Loucy (cell line): ENCODE results near the gene USHBP1.

Experiments
- H2AFZ ChIP-seq: fragments of 200-600 bp; sonication (generic); 2 replicates; pipeline ENCODE4 v1.6.0; 2016; ENCODE audit warnings: antibody characterized with exemption, mild to moderate bottlenecking, low read length, moderate library complexity
- H3F3A ChIP-seq: fragments of 200-600 bp; 2 replicates; pipeline ENCODE4 v1.6.0; 2016; ENCODE audit warnings: antibody characterized with exemption, low read depth, mild to moderate bottlenecking
- H3K27me3 ChIP-seq: fragments of 200-600 bp; sonication (generic); 2 replicates; pipeline ENCODE4 v1.6.1; 2014; ENCODE audit warnings: low read length, mild to moderate bottlenecking; ENCODE audit not compliant: insufficient read depth, poor library complexity, severe bottlenecking
- H3K36me3 ChIP-seq: fragments of 200-600 bp; sonication (generic); 2 replicates; pipeline ENCODE4 v1.6.1; 2016; ENCODE audit warnings: low read length; ENCODE audit not compliant: insufficient read depth
- H3K4me1 ChIP-seq: fragments of 200-600 bp; sonication (generic); 2 replicates; pipeline ENCODE4 v1.5.1; 2014; ENCODE audit warnings: low read length, mild to moderate bottlenecking; ENCODE audit not compliant: insufficient read depth, poor library complexity, severe bottlenecking
- H3K4me2 ChIP-seq: fragments of 200-600 bp; sonication (generic); 2 replicates; pipeline ENCODE4 v1.6.0; 2014; ENCODE audit warnings: antibody characterized with exemption, low read length, low read depth, mild to moderate bottlenecking; ENCODE audit not compliant: poor library complexity, severe bottlenecking
- H3K4me3 ChIP-seq: fragments of 200-600 bp; sonication (generic); 2 replicates; pipeline ENCODE4 v1.5.1; 2014; ENCODE audit warnings: low read length, mild to moderate bottlenecking, mixed read lengths; ENCODE audit not compliant: poor library complexity, severe bottlenecking
- H3K79me2 ChIP-seq: fragments of 200-600 bp; sonication (generic); 2 replicates; pipeline ENCODE4 v1.6.1; 2014; ENCODE audit warnings: low read length; ENCODE audit not compliant: insufficient read depth
- H3K9ac ChIP-seq: fragments of 200-600 bp; sonication (generic); 2 replicates; pipeline ENCODE4 v1.6.0; 2014; ENCODE audit warnings: mild to moderate bottlenecking, low read depth, low read length, moderate library complexity; ENCODE audit not compliant: poor library complexity, severe bottlenecking
- H3K9me2 ChIP-seq: fragments of 200-600 bp; sonication (generic); replicated peaks from 2 replicates; pipeline ENCODE4 v1.6.1; 2016; ENCODE audit warnings: low read depth, low read length, mixed read lengths
- H3K9me3 ChIP-seq: fragments of 200-600 bp; sonication (generic); 2 replicates; pipeline ENCODE4 v1.6.1; 2014; ENCODE audit warnings: mild to moderate bottlenecking, antibody characterized with exemption, low read length, low read depth; ENCODE audit not compliant: insufficient read depth
- H4K20me1 ChIP-seq: fragments of 200-600 bp; sonication (generic); 2 replicates; pipeline ENCODE4 v1.6.0; 2014; ENCODE audit warnings: antibody characterized with exemption, low read length, mild to moderate bottlenecking; ENCODE audit not compliant: insufficient read depth, poor library complexity, severe bottlenecking
- EZH2phosphoT487 ChIP-seq: fragments of 200-600 bp; IDR thresholded peaks from 2 replicates; pipeline ENCODE4 v1.6.1; 2018; ENCODE audit warnings: antibody characterized with exemption, mild to moderate bottlenecking, moderate library complexity, borderline replicate concordance
- TF ChIP-seq, protein P1 (sequence below): fragments of 200-600 bp; sonication (generic); conservative IDR thresholded peaks from 2 replicates; pipeline ENCODE4 v1.5.1; 2014; ENCODE audit warnings: mild to moderate bottlenecking, antibody characterized with exemption, low read length

USHBP1 gene

GRCh38 chr19:17286752-17287151 lies 22.2 kb upstream of the USHBP1 start:
- H3K9ac ChIP-seq: no peak overlapping the region
- H2AFZ ChIP-seq: no peak overlapping the region
- H3K79me2 ChIP-seq: no peaks in the 10 kb centered on the region
- H3K9me3 ChIP-seq: no peaks in the 10 kb centered on the region
- H3K9me2 ChIP-seq: no peaks in the 10 kb centered on the region
- H3K4me1 ChIP-seq: no peaks in the 10 kb centered on the region
- no peaks in the 10 kb centered on the region for H3K36me3 ChIP-seq
- H4K20me1 ChIP-seq: no peaks in the 10 kb centered on the region
- H3K27me3 ChIP-seq: no peaks in the 10 kb centered on the region
- H3K4me3 ChIP-seq: no peak overlapping the region
- H3F3A ChIP-seq: no peaks in the 10 kb centered on the region
- TF ChIP-seq, protein P1, sequence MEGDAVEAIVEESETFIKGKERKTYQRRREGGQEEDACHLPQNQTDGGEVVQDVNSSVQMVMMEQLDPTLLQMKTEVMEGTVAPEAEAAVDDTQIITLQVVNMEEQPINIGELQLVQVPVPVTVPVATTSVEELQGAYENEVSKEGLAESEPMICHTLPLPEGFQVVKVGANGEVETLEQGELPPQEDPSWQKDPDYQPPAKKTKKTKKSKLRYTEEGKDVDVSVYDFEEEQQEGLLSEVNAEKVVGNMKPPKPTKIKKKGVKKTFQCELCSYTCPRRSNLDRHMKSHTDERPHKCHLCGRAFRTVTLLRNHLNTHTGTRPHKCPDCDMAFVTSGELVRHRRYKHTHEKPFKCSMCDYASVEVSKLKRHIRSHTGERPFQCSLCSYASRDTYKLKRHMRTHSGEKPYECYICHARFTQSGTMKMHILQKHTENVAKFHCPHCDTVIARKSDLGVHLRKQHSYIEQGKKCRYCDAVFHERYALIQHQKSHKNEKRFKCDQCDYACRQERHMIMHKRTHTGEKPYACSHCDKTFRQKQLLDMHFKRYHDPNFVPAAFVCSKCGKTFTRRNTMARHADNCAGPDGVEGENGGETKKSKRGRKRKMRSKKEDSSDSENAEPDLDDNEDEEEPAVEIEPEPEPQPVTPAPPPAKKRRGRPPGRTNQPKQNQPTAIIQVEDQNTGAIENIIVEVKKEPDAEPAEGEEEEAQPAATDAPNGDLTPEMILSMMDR: no peak
- no peak for TF ChIP-seq EZH2phosphoT487
- no peak overlapping the region for H3K4me2 ChIP-seq

DNA sequence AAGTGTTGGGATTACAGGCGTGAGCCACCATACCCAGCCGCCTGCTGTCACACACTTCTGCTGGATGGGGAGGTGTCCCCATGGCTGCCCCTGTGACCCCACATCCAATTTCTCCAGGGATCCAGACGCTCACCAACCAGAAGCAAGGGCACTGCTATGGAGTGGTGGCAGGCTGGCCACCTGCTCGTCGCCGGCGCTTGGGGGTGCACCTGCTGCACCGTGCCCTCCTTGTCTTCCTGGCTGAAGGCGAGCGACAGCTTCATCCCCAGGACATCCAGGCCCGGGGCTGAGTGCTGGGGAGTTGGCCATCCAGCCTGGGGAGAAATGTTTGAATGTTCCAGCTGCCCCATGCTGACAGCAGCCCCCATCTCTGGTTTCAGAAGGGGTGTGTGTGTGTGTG lies 21.7 kb upstream of the USHBP1 start:
- Histone ChIP-seq H3K4me2 (no peak overlapping the region), H3K27me3 (no peaks in the 10 kb centered on the region), H3K9me3 (no peaks in the 10 kb centered on the region), H3K36me3 (no peaks in the 10 kb centered on the region), H3F3A (no peaks in the 10 kb centered on the region), H3K9me2 (no peaks in the 10 kb centered on the region), H2AFZ (no peak overlapping the region), H3K4me3 (no peak overlapping the region), H3K9ac (no peak overlapping the region), H3K4me1 (no peaks in the 10 kb centered on the region), H4K20me1 (no peaks in the 10 kb centered on the region), H3K79me2 (no peaks in the 10 kb centered on the region)
- TF ChIP-seq EZH2phosphoT487: no peak
- TF ChIP-seq, protein P1: no peak

GRCh38 chr19:17285415-17286135 lies 21.0 kb upstream of the USHBP1 start:
- Histone ChIP-seq H3K27me3 (no peaks in the 10 kb centered on the region), H3K4me3 (no peak overlapping the region), H4K20me1 (no peaks in the 10 kb centered on the region), H3K4me1 (no peaks in the 10 kb centered on the region), H3K79me2 (no peaks in the 10 kb centered on the region), H3K36me3 (no peaks in the 10 kb centered on the region), H3K4me2 (no peak overlapping the region), H3K9ac (no peak overlapping the region), H2AFZ (no peak overlapping the region), H3F3A (no peaks in the 10 kb centered on the region), H3K9me2 (no peaks in the 10 kb centered on the region), H3K9me3 (no peaks in the 10 kb centered on the region)
- no peak for TF ChIP-seq EZH2phosphoT487
- TF ChIP-seq, protein P1: no peak
